GM12874 (cell line): ENCODE results near the gene RHEBL1.

Experiments used
- TF ChIP-seq, protein P1 (sequence below): IDR thresholded peaks from 2 replicates; pipeline ENCODE4 v1.5.1; 2011; ENCODE audit warnings: low read depth, mild to moderate bottlenecking, control low read depth, low read length, moderate library complexity; ENCODE audit not compliant: insufficient read depth

RHEBL1 gene

GRCh38 chr12:49037111-49037946 lies 32.5 kb downstream of the RHEBL1 start:
- TF ChIP-seq, protein P1, sequence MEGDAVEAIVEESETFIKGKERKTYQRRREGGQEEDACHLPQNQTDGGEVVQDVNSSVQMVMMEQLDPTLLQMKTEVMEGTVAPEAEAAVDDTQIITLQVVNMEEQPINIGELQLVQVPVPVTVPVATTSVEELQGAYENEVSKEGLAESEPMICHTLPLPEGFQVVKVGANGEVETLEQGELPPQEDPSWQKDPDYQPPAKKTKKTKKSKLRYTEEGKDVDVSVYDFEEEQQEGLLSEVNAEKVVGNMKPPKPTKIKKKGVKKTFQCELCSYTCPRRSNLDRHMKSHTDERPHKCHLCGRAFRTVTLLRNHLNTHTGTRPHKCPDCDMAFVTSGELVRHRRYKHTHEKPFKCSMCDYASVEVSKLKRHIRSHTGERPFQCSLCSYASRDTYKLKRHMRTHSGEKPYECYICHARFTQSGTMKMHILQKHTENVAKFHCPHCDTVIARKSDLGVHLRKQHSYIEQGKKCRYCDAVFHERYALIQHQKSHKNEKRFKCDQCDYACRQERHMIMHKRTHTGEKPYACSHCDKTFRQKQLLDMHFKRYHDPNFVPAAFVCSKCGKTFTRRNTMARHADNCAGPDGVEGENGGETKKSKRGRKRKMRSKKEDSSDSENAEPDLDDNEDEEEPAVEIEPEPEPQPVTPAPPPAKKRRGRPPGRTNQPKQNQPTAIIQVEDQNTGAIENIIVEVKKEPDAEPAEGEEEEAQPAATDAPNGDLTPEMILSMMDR, result no peak

GRCh38 chr12:49036029-49036428 lies 33.8 kb downstream of the RHEBL1 start:
- TF ChIP-seq, protein P1, result no peak

- TF ChIP-seq, protein P1, result no peak
Observed at GRCh38 chr12:49034286-49034622, 35.5 kb downstream of the RHEBL1 start.

DNA sequence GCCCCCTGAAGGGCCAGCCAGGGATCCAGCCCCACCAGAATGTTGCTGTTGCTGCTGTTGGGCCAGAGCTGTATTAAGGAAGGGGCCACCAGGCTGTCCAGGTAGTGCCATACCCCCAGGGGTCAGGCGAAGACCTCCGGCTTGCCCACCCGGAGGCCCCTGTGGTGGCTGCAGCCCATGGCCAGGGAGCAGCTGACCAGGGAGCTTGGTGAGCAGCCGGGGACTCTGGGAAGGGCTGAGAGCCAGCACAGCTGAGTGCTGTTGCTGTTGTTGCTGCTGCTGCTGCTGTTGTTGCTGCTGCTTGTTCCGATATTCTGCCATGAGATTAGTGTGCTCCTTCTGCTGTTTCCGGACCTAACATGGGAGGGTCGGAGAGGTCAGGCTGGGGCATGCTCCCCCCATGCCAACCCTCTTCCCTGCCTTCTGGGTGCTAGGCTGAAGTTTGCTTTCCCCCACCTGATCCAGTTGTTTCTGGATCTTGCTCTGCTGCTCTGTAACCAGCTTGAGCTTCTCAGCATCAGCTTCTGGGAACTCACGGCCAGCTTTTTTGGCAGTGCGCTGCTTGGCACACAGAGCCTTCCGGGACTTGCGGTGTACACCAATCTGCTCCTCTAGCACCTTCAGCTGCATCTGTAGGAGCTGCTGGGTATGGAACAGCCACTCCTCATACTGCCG lies 36.0 kb downstream of the RHEBL1 start:
- TF ChIP-seq, protein P1, result no peak

DNA sequence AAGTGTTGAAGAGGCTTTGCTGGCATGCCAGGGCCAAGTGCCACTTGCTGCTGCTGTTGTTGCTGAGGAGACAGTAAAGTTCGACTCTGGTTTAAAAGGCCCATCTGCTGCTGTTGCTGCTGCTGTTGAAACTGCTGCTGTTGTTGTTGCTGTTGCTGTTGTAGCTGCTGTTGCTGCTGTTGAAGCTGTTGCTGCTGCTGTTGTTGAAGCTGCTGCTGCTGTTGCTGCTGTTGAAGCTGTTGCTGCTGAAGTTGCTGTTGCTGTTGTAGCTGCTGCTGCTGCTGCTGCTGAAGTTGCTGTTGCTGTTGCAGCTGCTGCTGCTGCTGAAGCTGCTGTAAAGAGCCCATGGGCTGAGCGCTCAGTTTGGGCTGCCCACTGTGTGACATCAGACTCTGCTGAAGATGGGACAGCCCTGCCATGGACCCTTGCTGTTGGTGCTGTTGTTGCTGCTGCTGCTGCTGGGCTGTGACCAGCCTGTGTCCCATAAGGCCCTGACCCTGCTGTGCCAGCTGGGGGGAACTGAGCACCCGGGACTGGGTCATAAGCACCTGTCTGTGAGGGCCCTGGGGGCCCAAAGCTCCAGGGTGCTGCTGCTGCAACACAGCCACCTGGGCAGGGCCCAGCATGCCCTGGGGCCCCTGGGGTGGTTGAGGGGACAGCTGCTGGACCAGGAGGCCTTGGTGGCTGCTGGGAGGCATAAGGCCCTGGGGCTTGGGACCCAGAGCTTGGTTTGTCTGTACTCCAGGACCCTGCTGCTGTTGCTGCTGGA lies 36.9 kb downstream of the RHEBL1 start:
- TF ChIP-seq, protein P1, result no peak

DNA sequence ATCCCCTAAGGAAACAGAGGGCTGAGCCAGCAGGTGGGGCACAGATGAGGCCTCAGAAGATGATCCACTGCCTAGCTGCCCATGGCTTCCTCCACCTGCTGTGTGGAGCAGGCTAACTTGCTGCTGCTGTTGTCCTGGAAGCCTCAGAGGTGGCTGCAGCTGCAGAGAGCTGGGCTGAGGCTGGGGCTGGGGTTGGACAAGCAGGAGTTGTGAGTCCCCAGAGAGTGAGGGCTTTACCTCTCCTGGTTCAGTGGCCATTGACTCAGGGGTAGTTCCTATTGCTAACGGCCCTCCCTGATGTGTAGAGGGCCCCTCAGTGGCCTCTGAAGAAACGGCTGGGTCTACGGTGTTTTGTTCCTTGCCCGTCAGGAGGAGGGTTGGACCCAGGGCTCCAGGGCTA lies 37.5 kb downstream of the RHEBL1 start:
- TF ChIP-seq, protein P1, result no peak

DNA sequence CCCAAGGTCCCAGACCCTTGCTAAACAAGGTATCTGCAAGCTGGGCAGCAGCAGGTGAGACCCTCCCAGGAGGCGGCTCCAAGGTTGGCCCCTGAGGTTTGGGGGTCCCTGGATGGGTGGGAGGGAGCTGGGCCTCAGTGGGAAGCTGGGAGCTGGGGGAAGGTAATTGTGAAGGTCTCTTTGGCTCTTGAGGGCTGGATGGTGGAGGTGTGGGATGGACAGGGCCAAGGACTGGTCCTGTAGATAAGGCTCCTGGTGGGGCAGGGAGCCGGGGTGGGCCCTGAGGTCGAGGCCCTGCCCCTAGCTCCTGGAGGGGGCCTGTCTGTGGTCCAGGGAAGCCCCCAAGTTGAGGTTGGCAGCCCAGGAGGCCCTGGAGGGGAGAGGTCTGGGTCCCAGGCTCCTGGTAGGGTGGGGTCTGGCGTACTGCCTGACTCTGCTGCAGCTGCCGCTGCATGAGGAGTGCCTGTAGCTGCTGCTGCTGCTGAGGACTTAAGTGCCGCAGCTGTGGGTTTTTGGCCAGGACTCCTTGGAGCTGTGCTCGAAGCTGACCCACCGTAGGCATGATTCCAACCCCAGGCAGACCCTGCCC lies 38.1 kb downstream of the RHEBL1 start:
- TF ChIP-seq, protein P1, result no peak
